ENCODE data around the gene CACNA1D. TPM values are rescaled to one million over a fixed set of nuclear protein-coding genes. Genes with fewer than 3 reads are reported as not detected.

The CACNA1D gene
- polyA plus RNA-seq, 1 donor (not counting 4 experiments of a cell fraction or from before 2014, with no cell fraction given) = 0.20 TPM

DNA sequence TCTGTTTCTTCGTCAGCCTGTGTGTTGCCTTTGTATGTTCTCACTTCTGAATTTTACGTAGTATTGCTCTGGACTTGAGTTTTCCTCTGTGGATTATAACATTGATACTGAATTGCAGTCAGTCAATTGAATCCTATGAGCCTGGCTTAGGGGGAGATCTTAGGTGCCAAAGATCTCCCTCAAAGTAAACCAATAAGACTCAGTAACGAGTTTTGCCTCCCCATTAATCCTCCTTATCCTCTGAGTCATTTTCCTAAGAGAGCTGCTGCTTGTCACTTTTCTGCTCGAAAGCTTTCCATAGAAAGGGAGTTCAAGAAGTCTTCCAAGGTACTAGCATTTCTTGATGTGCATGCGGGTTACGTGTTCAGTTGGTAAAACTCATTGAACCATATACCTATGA lies 225.4 kb downstream of the CACNA1D start:
- Histone ChIP-seq H3K4me1 (ENCODE audit: control insufficient read depth, extremely low read depth, insufficient read depth, low read length) (no peaks in the 10 kb centered on the region), H3K4me3 (ENCODE audit: control insufficient read depth in 2 of 3, extremely low read depth in 1 of 3, insufficient read depth in 2 of 3, low read depth in 1 of 3, low read length in 3 of 3) (no peak overlapping the region), H3K79me2 (ENCODE audit: control insufficient read depth, insufficient read depth, low read length) (no peaks in the 10 kb centered on the region), H2AFZ (ENCODE audit: control insufficient read depth, low read length) (no peak overlapping the region), H3K36me3 (ENCODE audit: control insufficient read depth in 2 of 2, extremely low read depth in 1 of 2, insufficient read depth in 2 of 2, low read length in 2 of 2) (no peaks in the 10 kb centered on the region), H3K9me1 (ENCODE audit: control insufficient read depth, extremely low read depth, insufficient read depth, low read length) (no peaks in the 10 kb centered on the region), H3K27me3 (ENCODE audit: control insufficient read depth, extremely low read depth, insufficient read depth, low read length) (no peaks in the 10 kb centered on the region), H3K9ac (ENCODE audit: control insufficient read depth, extremely low read depth, insufficient read depth, low read length) (no peak overlapping the region), H3K27ac (ENCODE audit: control insufficient read depth, insufficient read depth, low read length) (no peak overlapping the region), H4K20me1 (ENCODE audit: control insufficient read depth, extremely low read depth, insufficient read depth, low read length) (no peaks in the 10 kb centered on the region), H3K9me3 (ENCODE audit: control insufficient read depth, low read depth, low read length) (no peaks in the 10 kb centered on the region), H3K4me2 (ENCODE audit: control insufficient read depth, extremely low read depth, insufficient read depth, low read depth, low read length) (no peak overlapping the region)
- no peak for TF ChIP-seq EZH2 (IDR thresholded peaks at IDR 0.05; ENCODE audit: low read length)
- no peak for TF ChIP-seq CTCF (optimal IDR thresholded peaks at IDR 0.05 in 1 of 3, IDR thresholded peaks at IDR 0.05 in 1 of 3, conservative IDR thresholded peaks at IDR 0.05 in 1 of 3; ENCODE audit: extremely low read depth in 1 of 3, insufficient read depth in 2 of 3, low read length in 3 of 3)
- dilution Hi-C loops (cut with MboI; ENCODE audit: extremely low pct_ligation_motif_present, low sequenced_read_pairs) = no loop called here
- no peak for DNase-seq (ENCODE audit: low read depth, low spot score)
- FAIRE-seq = no peak

DNA sequence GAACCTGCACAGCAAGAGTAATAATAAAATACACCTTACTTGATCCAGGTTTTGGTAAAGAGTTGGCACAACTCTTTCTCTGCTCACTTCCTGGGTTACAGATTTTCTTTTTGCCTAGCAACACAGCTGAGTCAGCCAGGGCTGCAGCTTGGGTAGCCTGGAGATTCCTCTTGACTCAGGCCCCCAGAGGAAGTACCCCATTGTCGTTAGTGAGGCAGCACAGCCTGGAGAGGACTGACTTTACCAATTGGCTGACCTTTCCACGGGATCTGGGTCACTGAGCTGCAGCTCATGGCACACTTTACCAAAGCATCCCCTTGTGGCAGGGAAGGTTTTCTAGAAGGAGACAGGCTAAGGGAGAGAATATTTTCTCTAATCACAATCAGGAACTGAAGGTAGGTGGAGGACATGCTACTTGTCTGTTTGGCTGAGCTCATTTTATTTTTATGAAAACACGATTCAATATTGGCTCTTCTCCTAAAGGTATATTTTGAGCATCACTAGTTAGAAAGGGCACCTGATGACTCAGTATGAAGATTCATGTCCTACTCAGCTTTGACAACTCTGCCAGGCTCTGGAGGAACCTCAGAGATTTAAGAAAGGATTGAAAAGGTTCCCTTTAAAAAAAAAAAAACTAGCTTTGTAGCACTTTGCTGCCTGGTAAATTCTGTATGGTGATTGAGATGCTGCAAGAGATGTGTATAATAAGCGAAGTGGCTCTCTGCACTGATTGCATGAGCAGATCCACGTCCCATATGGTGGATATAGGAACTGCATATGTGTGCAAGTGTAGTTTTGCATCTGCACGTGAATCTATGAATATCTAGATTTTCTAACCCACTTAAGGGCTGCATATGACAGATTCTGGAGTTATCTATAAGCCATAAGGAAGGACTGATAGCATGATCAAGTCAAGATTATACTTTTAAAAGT lies 227.0 kb downstream of the CACNA1D start:
- Histone ChIP-seq H3K4me1 (ENCODE audit: control insufficient read depth, extremely low read depth, insufficient read depth, low read length) (no peaks in the 10 kb centered on the region), H2AFZ (ENCODE audit: control insufficient read depth, low read length) (no peak overlapping the region), H3K36me3 (ENCODE audit: control insufficient read depth in 2 of 2, extremely low read depth in 1 of 2, insufficient read depth in 2 of 2, low read length in 2 of 2) (no peaks in the 10 kb centered on the region), H3K4me2 (ENCODE audit: control insufficient read depth, extremely low read depth, insufficient read depth, low read depth, low read length) (no peak overlapping the region), H4K20me1 (ENCODE audit: control insufficient read depth, extremely low read depth, insufficient read depth, low read length) (no peaks in the 10 kb centered on the region), H3K79me2 (ENCODE audit: control insufficient read depth, insufficient read depth, low read length) (no peaks in the 10 kb centered on the region), H3K4me3 (ENCODE audit: control insufficient read depth in 2 of 3, extremely low read depth in 1 of 3, insufficient read depth in 2 of 3, low read depth in 1 of 3, low read length in 3 of 3) (no peak overlapping the region), H3K9me1 (ENCODE audit: control insufficient read depth, extremely low read depth, insufficient read depth, low read length) (no peaks in the 10 kb centered on the region), H3K9ac (ENCODE audit: control insufficient read depth, extremely low read depth, insufficient read depth, low read length) (no peak overlapping the region), H3K27ac (ENCODE audit: control insufficient read depth, insufficient read depth, low read length) (no peak overlapping the region), H3K9me3 (ENCODE audit: control insufficient read depth, low read depth, low read length) (no peaks in the 10 kb centered on the region), H3K27me3 (ENCODE audit: control insufficient read depth, extremely low read depth, insufficient read depth, low read length) (no peaks in the 10 kb centered on the region)
- DNase-seq (ENCODE audit: low read depth, low spot score) = no peak
- no peak for TF ChIP-seq CTCF (optimal IDR thresholded peaks at IDR 0.05 in 1 of 3, IDR thresholded peaks at IDR 0.05 in 1 of 3, conservative IDR thresholded peaks at IDR 0.05 in 1 of 3; ENCODE audit: extremely low read depth in 1 of 3, insufficient read depth in 2 of 3, low read length in 3 of 3)
- TF ChIP-seq EZH2 (IDR thresholded peaks at IDR 0.05; ENCODE audit: low read length) = no peak
- no peak for FAIRE-seq
- dilution Hi-C loops (cut with MboI; ENCODE audit: extremely low pct_ligation_motif_present, low sequenced_read_pairs) = no loop called here
